GM12878 (cell line): Measurements from ENCODE around the gene STAT4. TPM values are rescaled to one million over a fixed set of nuclear protein-coding genes. Genes with fewer than 3 reads are reported as not detected.

Source experiments
- ATAC-seq: fragments of 200-7000 bp; cut with Tn5 transposase; 3 replicates; pipeline ENCODE4 v1.9.1; 2020; ENCODE audit warnings: mild to moderate bottlenecking, moderate library complexity
- BruUV-seq: library from RNA; stranded (reverse); fragments of 400-500 nt; replicated peaks from 2 replicates; lab custom pipeline; 2021; lab: Mats Ljungman, UMichigan
- CTCF ChIA-PET: fragments of 300-600 bp; sonication (Branson Sonifier 250); formaldehyde crosslinking; extraction: SDS; loops from one replicate; lab custom pipeline; 2021; ENCODE audit warnings: inconsistent platforms; lab: Yijun Ruan, JAX
- POLR2A ChIA-PET: fragments of 350-600 bp; formaldehyde crosslinking; extraction: SDS; loops from one replicate; lab custom pipeline; 2021; ENCODE audit warnings: inconsistent platforms; lab: Charles Lee
- RAD21 ChIA-PET: fragments of 300-600 bp; sonication (Branson Sonifier 250); formaldehyde crosslinking; loops from one replicate; lab custom pipeline; 2023; ENCODE audit warnings: antibody characterized with exemption; ENCODE audit not compliant: unreplicated experiment; lab: Charles Lee
- SMC1A ChIA-PET: fragments of 300-600 bp; sonication (Branson Sonifier 250); formaldehyde crosslinking; loops from one replicate; lab custom pipeline; 2023; ENCODE audit not compliant: unreplicated experiment, uncharacterized antibody; lab: Charles Lee
- DNase-seq: peaks from one replicate; pipeline ENCODE4 v3.0.0-alpha.2; 2011; ENCODE audit warnings: low read depth, low spot score
- FAIRE-seq: peaks from 3 replicates; lab custom pipeline; 2011; peaks lifted over from hg19 to GRCh38; lab: Jason Lieb, UNC
- H2AFZ ChIP-seq: 2 replicates; pipeline ENCODE4 v1.6.0; 2011; ENCODE audit warnings: low read depth, low read length, control low read depth; ENCODE audit not compliant: control insufficient read depth
- H3K27ac ChIP-seq: 2 replicates; pipeline ENCODE4 v1.5.1; 2011; ENCODE audit warnings: control low read depth; ENCODE audit not compliant: control insufficient read depth, insufficient read depth
- H3K27me3 ChIP-seq, 2 experiments: replicated peaks in 1 of 2; 2 replicates each; pipeline versions ENCODE4 v1.6.0 to v1.6.1; 2011; ENCODE audit warnings: low read length in 1 of 2; ENCODE audit not compliant: control insufficient read depth in 2 of 2, insufficient read depth in 2 of 2
- H3K36me3 ChIP-seq, 2 experiments: 2 replicates each; pipeline ENCODE4 v1.5.1; 2011; ENCODE audit warnings: low read length in 1 of 2; ENCODE audit not compliant: control insufficient read depth in 2 of 2, insufficient read depth in 2 of 2
- H3K4me1 ChIP-seq: 2 replicates; pipeline ENCODE4 v1.6.1; 2011; ENCODE audit warnings: mild to moderate bottlenecking, low read length, moderate library complexity, mixed read lengths; ENCODE audit not compliant: control insufficient read depth, insufficient read depth
- H3K4me2 ChIP-seq: 2 replicates; pipeline ENCODE4 v1.6.0; 2011; ENCODE audit warnings: control low read depth; ENCODE audit not compliant: control insufficient read depth, insufficient read depth
- H3K4me3 ChIP-seq: fragments of 200-600 bp; sonication (generic); 2 replicates; pipeline ENCODE4 v1.5.1; 2016
- H3K79me2 ChIP-seq: 2 replicates; pipeline ENCODE4 v1.6.0; 2011; ENCODE audit warnings: low read length; ENCODE audit not compliant: control insufficient read depth, insufficient read depth
- H3K9ac ChIP-seq: 2 replicates; pipeline ENCODE4 v1.8.0; 2011; ENCODE audit warnings: low read length, control low read depth, mixed read lengths; ENCODE audit not compliant: control insufficient read depth, insufficient read depth
- H3K9me3 ChIP-seq: replicated peaks from 3 replicates; pipeline ENCODE4 v1.5.1; 2011; ENCODE audit warnings: mild to moderate bottlenecking, low read length; ENCODE audit not compliant: control insufficient read depth, insufficient read depth
- H4K20me1 ChIP-seq: 2 replicates; pipeline ENCODE4 v1.6.0; 2011; ENCODE audit not compliant: control insufficient read depth, insufficient read depth
- EZH2 ChIP-seq: IDR thresholded peaks from 2 replicates; pipeline ENCODE4 v1.6.1; 2012; ENCODE audit warnings: low read depth, mild to moderate bottlenecking, control low read depth, inconsistent platforms, low read length, borderline replicate concordance; ENCODE audit not compliant: control insufficient read depth
- POLR2AphosphoS5 ChIP-seq: IDR thresholded peaks from 2 replicates; pipeline ENCODE4 v1.6.1; 2011; ENCODE audit warnings: mild to moderate bottlenecking, low read length, inconsistent platforms
- PRDM15 ChIP-seq: fragments of 450-650 bp; formaldehyde crosslinking; IDR thresholded peaks from 2 replicates; pipeline ENCODE4 v1.4.0; 2020; ENCODE audit warnings: mild to moderate bottlenecking, moderate library complexity
- WGBS: methylation state at CpG from one replicate; pipeline ENCODE4 v1.1.6; 2016; ENCODE audit warnings: low lambda C conversion rate; ENCODE audit not compliant: insufficient replicate concordance, insufficient coverage; ENCODE audit errors: missing lambda C conversion rate; 5-methylcytosine and 5-hydroxymethylcytosine counted together
- in situ Hi-C: fragments of 300-500 bp; cut with MboI; formaldehyde crosslinking; loops from 9 replicates; pipeline ENCODE4 v1.14.3; 2018; ENCODE audit warnings: mixed read lengths
- intact Hi-C: fragments of 100-400 bp; cut with micrococcal nuclease; formaldehyde crosslinking; loops from one replicate; pipeline ENCODE4 v1.14.2; 2022; ENCODE audit not compliant: unreplicated experiment
- polyA plus RNA-seq, 11 experiments: library from polyadenylated mRNA; depleted of rRNA in 4 of 11; unstranded in 6 of 11; stranded (reverse) in 5 of 11; fragments of >200 nt; fragmentation: Nextera tagmentation in 4 of 11; fragmentation: Illumina TruSeq in 1 of 11; extraction: Ambion mirVana in 4 of 11; extraction: Trizol in 1 of 11; gene quantifications; 1 replicate in 1 of 11; 2 replicates in 10 of 11; pipeline versions ENCODE4 v1.2.1 to v1.2.3, GENCODE V29; 2011 to 2016; ENCODE audit warnings: inconsistent platforms in 2 of 11, missing spikeins in 2 of 11, low read depth in 1 of 11
- total RNA-seq, 4 experiments: library from RNA; depleted of rRNA in 3 of 4; stranded (reverse); fragments of >200 nt in 3 of 4; fragmentation: Illumina TruSeq in 1 of 4; extraction: Trizol in 1 of 4; gene quantifications; 2 replicates each; pipeline versions ENCODE4 v1.2.1 to v1.2.3, GENCODE V29; 2013 to 2021

STAT4 gene
- total and polyA plus RNA-seq, 10 of the 15 experiments (the other 5 are each of a cell fraction or from before 2014, with no cell fraction given), result 3.1 to 9.3 (median 7.1) TPM

DNA sequence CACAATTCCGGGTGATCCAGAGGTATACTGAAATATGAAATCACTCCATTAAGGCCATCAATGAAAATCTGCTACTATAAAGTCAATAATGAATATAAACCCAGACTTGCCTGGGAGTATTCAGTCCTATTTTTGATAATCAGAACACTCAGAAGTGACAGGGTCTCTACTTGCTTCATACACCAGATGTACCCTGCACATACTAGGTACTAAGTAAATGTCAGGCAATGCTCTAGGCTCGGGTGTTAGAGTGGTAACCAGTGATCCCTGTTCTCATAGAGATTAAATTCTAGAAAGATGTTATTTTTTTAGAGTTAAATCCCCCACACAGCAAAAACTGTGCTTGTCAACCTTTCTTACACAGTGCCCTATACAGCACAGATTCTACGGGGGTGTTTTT is 149.2 kb downstream of the STAT4 start:
- intact Hi-C loops, result no loop called here
- no peak overlapping the region for H2AFZ ChIP-seq
- WGBS, result 75% methylated on average over 3 of the region's 3 CpGs
- in situ Hi-C loops, result no loop called here
- no peak for TF ChIP-seq PRDM15 (CRISPR knock-in tag)
- no peak for TF ChIP-seq EZH2
- peak; percentile 55 for TF ChIP-seq POLR2AphosphoS5
- DNase-seq (no peak), FAIRE-seq (no peak), ATAC-seq (no peak; the same call in 2 of the 3 replicates)
- no peak overlapping the region for H3K9ac ChIP-seq
- SMC1A ChIA-PET, result interaction anchor here (0.8 to 2.3 kb wide), 8 partner anchors 9 to 54 kb away, joined by 3 to 9 read pairs (median 4); no protein-coding TSS in a partner anchor
- H3K4me2 ChIP-seq, result no peak overlapping the region
- RAD21 ChIA-PET, result no interaction called here
- peaks cover 42 to 84% of the 10 kb centered on the region in 2 experiments for H3K36me3 ChIP-seq
- CTCF ChIA-PET, result interaction anchor here (1.3 kb wide), 1 partner anchor 34 kb away, joined by 3 read pairs; no protein-coding TSS in a partner anchor
- H3K79me2 ChIP-seq, result peaks cover 31% of the 10 kb centered on the region
- BruUV-seq, result no TSS peak
- H4K20me1 ChIP-seq, result peaks cover 26% of the 10 kb centered on the region; the same call in 1 of the 2 replicates
- peaks cover 2% of the 10 kb centered on the region; the same call in 1 of the 2 replicates for H3K4me1 ChIP-seq
- peaks cover 27% of the 10 kb centered on the region for H3K9me3 ChIP-seq
- H3K27ac ChIP-seq, result no peak overlapping the region
- POLR2A ChIA-PET, result interaction anchor here (1.4 to 1.5 kb wide), 2 partner anchors 8 to 15 kb away, joined by 3 to 4 read pairs; no protein-coding TSS in a partner anchor
- no peaks in the 10 kb centered on the region for H3K27me3 ChIP-seq
- H3K4me3 ChIP-seq, result no peak overlapping the region
